HepG2 (cell line): ENCODE results near the gene KRTAP5-10. TPM values are rescaled to one million over a fixed set of nuclear protein-coding genes. Genes with fewer than 3 reads are reported as not detected.

ENCODE experiments used
- GATAD2A ChIP-seq: IDR thresholded peaks from 2 replicates; pipeline ENCODE4 v1.6.1; 2016
- JDP2 ChIP-seq: sonication (generic); formaldehyde crosslinking; IDR thresholded peaks from 2 replicates; pipeline ENCODE4 v1.8.1; 2022; ENCODE audit warnings: missing genetic modification reagents, borderline replicate concordance
- KLF12 ChIP-seq: sonication (generic); formaldehyde crosslinking; IDR thresholded peaks from 2 replicates; pipeline ENCODE4 v1.4.0; 2020; ENCODE audit warnings: missing genetic modification reagents, borderline replicate concordance
- MED13 ChIP-seq: sonication (generic); formaldehyde crosslinking; IDR thresholded peaks from 2 replicates; pipeline ENCODE4 v1.5.0; 2020; ENCODE audit warnings: missing genetic modification reagents
- MTF2 ChIP-seq: sonication (generic); formaldehyde crosslinking; IDR thresholded peaks from 2 replicates; pipeline ENCODE4 v1.5.0; 2020; ENCODE audit warnings: missing genetic modification reagents, borderline replicate concordance
- NCOA2 ChIP-seq: sonication (generic); formaldehyde crosslinking; IDR thresholded peaks from 2 replicates; pipeline ENCODE4 v1.8.0; 2022; ENCODE audit warnings: inconsistent platforms
- NCOA5 ChIP-seq: sonication (generic); formaldehyde crosslinking; IDR thresholded peaks from 2 replicates; pipeline ENCODE4 v1.4.0; 2020; ENCODE audit warnings: missing genetic modification reagents
- PITX1 ChIP-seq: sonication (generic); formaldehyde crosslinking; IDR thresholded peaks from 2 replicates; pipeline ENCODE4 v1.5.1; 2020; ENCODE audit warnings: mild to moderate bottlenecking, missing genetic modification reagents
- PLRG1 ChIP-seq: fragments of 450-650 bp; conservative IDR thresholded peaks from 2 replicates; pipeline ENCODE4 v1.6.1; 2016
- POLR2A ChIP-seq, 2 experiments: IDR thresholded peaks; 2 replicates each; pipeline ENCODE4 v1.6.1; 2011; ENCODE audit warnings: low read depth in 2 of 2, low read length in 2 of 2, mild to moderate bottlenecking in 1 of 2, moderate library complexity in 1 of 2; ENCODE audit not compliant: insufficient read depth in 1 of 2
- SIX1 ChIP-seq: sonication (generic); formaldehyde crosslinking; IDR thresholded peaks from 2 replicates; pipeline ENCODE4 v1.4.0; 2020; ENCODE audit warnings: missing genetic modification reagents, borderline replicate concordance
- ZC3H4 ChIP-seq: sonication (generic); formaldehyde crosslinking; IDR thresholded peaks from 2 replicates; pipeline ENCODE4 v1.4.0; 2020; ENCODE audit warnings: missing genetic modification reagents, borderline replicate concordance
- ZFP36L2 ChIP-seq: sonication (generic); formaldehyde crosslinking; IDR thresholded peaks from 2 replicates; pipeline ENCODE4 v1.4.0; 2020; ENCODE audit warnings: missing genetic modification reagents
- ZNF136 ChIP-seq: sonication (generic); formaldehyde crosslinking; IDR thresholded peaks from 2 replicates; pipeline ENCODE4 v1.8.1; 2022; ENCODE audit warnings: low read depth, mild to moderate bottlenecking, moderate library complexity, missing genetic modification reagents
- ZNF234 ChIP-seq: sonication (generic); formaldehyde crosslinking; conservative IDR thresholded peaks from 2 replicates; pipeline ENCODE4 v1.5.1; 2020; ENCODE audit warnings: mild to moderate bottlenecking, missing genetic modification reagents
- ZNF343 ChIP-seq: sonication (generic); formaldehyde crosslinking; IDR thresholded peaks from 2 replicates; pipeline ENCODE4 v1.4.0; 2020; ENCODE audit warnings: mild to moderate bottlenecking, missing genetic modification reagents
- ZNF451 ChIP-seq: sonication (generic); formaldehyde crosslinking; IDR thresholded peaks from 2 replicates; pipeline ENCODE4 v1.5.0; 2020; ENCODE audit warnings: mild to moderate bottlenecking, missing genetic modification reagents
- ZNF460 ChIP-seq: sonication (generic); formaldehyde crosslinking; IDR thresholded peaks from 2 replicates; pipeline ENCODE4 v1.5.1; 2020; ENCODE audit warnings: missing genetic modification reagents, mild to moderate bottlenecking, borderline replicate concordance
- ZNF547 ChIP-seq: sonication (generic); formaldehyde crosslinking; IDR thresholded peaks from 2 replicates; pipeline ENCODE4 v1.5.1; 2020; ENCODE audit warnings: mild to moderate bottlenecking, missing genetic modification reagents
- ZNF780A ChIP-seq: sonication (generic); formaldehyde crosslinking; IDR thresholded peaks from 2 replicates; pipeline ENCODE4 v1.8.0; 2022; ENCODE audit warnings: mild to moderate bottlenecking, missing genetic modification reagents, moderate library complexity
- polyA plus RNA-seq, 8 experiments: library from polyadenylated mRNA; depleted of rRNA in 3 of 8; stranded (reverse) in 7 of 8; unstranded in 1 of 8; fragments of >200 nt; fragmentation: Illumina TruSeq in 4 of 8; extraction: Trizol in 4 of 8; gene quantifications; 2 replicates each; pipeline versions ENCODE4 v1.2.1 to v1.2.3, GENCODE V29; 2011 to 2016; ENCODE audit warnings: low read depth in 4 of 8, missing spikeins in 1 of 8, mixed read lengths in 1 of 8; ENCODE audit not compliant: insufficient read depth in 1 of 8
- total RNA-seq, 5 experiments: library from RNA; depleted of rRNA; stranded (reverse); fragments of >200 nt; fragmentation: Illumina TruSeq; extraction: Trizol; gene quantifications; 2 replicates each; pipeline ENCODE4 v1.2.3, GENCODE V29; 2016; ENCODE audit warnings: low read depth in 1 of 5
- TF ChIP-seq, protein P1 (sequence below): sonication (generic); formaldehyde crosslinking; IDR thresholded peaks from 2 replicates; pipeline ENCODE4 v1.5.0; 2020; ENCODE audit warnings: missing genetic modification reagents
- TF ChIP-seq, protein P2 (sequence below): sonication (generic); formaldehyde crosslinking; IDR thresholded peaks from 2 replicates; pipeline ENCODE4 v1.5.0; 2020; ENCODE audit warnings: mild to moderate bottlenecking, missing genetic modification reagents
- TF ChIP-seq, protein P3 (sequence below): sonication (generic); formaldehyde crosslinking; IDR thresholded peaks from 2 replicates; pipeline ENCODE4 v1.4.0; 2020; ENCODE audit warnings: missing genetic modification reagents
- TF ChIP-seq, protein P4 (sequence below): sonication (generic); formaldehyde crosslinking; IDR thresholded peaks from 2 replicates; pipeline ENCODE4 v1.5.1; 2020; ENCODE audit warnings: mild to moderate bottlenecking, missing genetic modification reagents, borderline replicate concordance

KRTAP5-10 gene
- total and polyA plus RNA-seq, 2 of the 13 experiments (the other 11 are each of a cell fraction or from before 2014, with no cell fraction given) = not detected

DNA sequence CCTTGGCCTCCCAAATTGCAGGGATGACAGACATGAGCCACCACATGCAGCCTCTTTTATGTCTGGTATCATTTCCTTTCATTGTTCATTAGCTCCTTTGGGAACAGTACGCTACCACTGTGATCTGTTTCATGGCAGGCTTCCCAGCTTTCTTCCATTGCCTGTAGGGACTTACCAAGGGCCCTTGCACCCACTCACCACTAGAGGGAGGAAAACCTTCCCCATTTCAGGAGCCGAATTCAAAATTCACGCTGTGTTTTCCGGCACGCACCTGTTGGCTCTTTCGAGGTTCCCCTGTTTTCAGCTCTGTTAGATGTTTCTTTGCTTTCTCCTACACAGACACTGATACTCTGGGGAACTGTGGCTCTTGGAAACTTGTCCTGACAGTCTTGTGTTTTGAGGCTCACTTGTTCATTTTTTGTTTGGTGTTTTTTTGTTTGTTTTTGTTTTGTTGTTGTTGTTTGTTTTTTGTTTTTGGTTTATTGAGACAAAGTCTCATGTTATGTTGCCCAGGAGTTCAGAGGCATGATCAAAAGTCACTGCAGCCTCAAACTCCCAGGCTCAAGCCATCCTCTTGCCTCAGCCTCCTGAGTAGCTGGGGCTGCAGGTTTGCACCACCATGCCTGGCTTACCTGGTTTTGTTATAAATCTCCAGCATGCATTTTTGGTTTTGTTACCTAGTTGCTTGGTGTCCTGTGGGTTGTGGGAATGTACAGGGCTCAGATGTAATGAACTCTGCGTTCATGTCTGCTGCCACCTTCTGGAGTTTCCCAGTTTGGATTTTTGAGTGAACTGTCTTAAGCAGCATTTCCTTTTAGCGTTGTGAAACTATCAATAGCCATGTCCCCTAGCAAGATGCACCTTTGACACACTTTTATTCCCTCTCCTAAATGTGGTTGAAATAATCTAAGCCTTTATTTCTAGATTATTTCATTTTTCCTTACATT is 15.0 kb downstream of the KRTAP5-10 start (continued):
- TF ChIP-seq, protein P1, sequence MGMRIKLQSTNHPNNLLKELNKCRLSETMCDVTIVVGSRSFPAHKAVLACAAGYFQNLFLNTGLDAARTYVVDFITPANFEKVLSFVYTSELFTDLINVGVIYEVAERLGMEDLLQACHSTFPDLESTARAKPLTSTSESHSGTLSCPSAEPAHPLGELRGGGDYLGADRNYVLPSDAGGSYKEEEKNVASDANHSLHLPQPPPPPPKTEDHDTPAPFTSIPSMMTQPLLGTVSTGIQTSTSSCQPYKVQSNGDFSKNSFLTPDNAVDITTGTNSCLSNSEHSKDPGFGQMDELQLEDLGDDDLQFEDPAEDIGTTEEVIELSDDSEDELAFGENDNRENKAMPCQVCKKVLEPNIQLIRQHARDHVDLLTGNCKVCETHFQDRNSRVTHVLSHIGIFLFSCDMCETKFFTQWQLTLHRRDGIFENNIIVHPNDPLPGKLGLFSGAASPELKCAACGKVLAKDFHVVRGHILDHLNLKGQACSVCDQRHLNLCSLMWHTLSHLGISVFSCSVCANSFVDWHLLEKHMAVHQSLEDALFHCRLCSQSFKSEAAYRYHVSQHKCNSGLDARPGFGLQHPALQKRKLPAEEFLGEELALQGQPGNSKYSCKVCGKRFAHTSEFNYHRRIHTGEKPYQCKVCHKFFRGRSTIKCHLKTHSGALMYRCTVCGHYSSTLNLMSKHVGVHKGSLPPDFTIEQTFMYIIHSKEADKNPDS (CRISPR knock-in tag) = no peak
- TF ChIP-seq, protein P2, sequence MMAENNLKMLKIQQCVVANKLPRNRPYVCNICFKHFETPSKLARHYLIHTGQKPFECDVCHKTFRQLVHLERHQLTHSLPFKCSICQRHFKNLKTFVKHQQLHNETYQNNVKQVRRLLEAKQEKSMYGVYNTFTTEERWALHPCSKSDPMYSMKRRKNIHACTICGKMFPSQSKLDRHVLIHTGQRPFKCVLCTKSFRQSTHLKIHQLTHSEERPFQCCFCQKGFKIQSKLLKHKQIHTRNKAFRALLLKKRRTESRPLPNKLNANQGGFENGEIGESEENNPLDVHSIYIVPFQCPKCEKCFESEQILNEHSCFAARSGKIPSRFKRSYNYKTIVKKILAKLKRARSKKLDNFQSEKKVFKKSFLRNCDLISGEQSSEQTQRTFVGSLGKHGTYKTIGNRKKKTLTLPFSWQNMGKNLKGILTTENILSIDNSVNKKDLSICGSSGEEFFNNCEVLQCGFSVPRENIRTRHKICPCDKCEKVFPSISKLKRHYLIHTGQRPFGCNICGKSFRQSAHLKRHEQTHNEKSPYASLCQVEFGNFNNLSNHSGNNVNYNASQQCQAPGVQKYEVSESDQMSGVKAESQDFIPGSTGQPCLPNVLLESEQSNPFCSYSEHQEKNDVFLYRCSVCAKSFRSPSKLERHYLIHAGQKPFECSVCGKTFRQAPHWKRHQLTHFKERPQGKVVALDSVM = no peak
- TF ChIP-seq ZNF234 (no peak), POLR2A (IDR thresholded peaks at IDR 0.05; ENCODE audit: insufficient read depth in 1 of 2, low read depth in 2 of 2, low read length in 2 of 2) (no peak), SIX1 (CRISPR knock-in tag) (no peak), ZFP36L2 (CRISPR knock-in tag) (no peak), GATAD2A (CRISPR knock-in tag) (peak; percentile 43; the same call in 1 of the 2 replicates), PLRG1 (no peak), KLF12 (CRISPR knock-in tag) (no peak), ZNF460 (CRISPR knock-in tag) (peak; percentile 17; the same call in 1 of the 2 replicates), ZNF136 (no peak), NCOA2 (CRISPR knock-in tag) (no peak), JDP2 (CRISPR knock-in tag) (no peak), MTF2 (CRISPR knock-in tag) (no peak), ZNF547 (CRISPR knock-in tag) (no peak), MED13 (CRISPR knock-in tag) (no peak), ZNF451 (no peak), PITX1 (no peak), ZNF343 (CRISPR knock-in tag) (no peak), ZC3H4 (no peak), ZNF780A (CRISPR knock-in tag) (no peak), NCOA5 (CRISPR knock-in tag) (no peak)
- TF ChIP-seq, protein P3, sequence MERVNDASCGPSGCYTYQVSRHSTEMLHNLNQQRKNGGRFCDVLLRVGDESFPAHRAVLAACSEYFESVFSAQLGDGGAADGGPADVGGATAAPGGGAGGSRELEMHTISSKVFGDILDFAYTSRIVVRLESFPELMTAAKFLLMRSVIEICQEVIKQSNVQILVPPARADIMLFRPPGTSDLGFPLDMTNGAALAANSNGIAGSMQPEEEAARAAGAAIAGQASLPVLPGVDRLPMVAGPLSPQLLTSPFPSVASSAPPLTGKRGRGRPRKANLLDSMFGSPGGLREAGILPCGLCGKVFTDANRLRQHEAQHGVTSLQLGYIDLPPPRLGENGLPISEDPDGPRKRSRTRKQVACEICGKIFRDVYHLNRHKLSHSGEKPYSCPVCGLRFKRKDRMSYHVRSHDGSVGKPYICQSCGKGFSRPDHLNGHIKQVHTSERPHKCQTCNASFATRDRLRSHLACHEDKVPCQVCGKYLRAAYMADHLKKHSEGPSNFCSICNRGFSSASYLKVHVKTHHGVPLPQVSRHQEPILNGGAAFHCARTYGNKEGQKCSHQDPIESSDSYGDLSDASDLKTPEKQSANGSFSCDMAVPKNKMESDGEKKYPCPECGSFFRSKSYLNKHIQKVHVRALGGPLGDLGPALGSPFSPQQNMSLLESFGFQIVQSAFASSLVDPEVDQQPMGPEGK (CRISPR knock-in tag) = no peak
- TF ChIP-seq, protein P4, sequence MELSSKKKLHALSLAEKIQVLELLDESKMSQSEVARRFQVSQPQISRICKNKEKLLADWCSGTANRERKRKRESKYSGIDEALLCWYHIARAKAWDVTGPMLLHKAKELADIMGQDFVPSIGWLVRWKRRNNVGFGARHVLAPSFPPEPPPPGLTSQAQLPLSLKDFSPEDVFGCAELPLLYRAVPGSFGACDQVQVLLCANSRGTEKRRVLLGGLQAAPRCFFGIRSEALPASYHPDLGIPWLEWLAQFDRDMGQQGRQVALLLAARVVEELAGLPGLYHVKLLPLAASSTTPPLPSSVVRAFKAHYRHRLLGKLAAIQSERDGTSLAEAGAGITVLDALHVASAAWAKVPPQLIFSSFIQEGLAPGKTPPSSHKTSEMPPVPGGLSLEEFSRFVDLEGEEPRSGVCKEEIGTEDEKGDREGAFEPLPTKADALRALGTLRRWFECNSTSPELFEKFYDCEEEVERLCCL (CRISPR knock-in tag) = 0 out of 2 replicates have a peak, but pooled peaks have one; percentile 42
